Measurements from ENCODE around the gene CPT1C.

DNA sequence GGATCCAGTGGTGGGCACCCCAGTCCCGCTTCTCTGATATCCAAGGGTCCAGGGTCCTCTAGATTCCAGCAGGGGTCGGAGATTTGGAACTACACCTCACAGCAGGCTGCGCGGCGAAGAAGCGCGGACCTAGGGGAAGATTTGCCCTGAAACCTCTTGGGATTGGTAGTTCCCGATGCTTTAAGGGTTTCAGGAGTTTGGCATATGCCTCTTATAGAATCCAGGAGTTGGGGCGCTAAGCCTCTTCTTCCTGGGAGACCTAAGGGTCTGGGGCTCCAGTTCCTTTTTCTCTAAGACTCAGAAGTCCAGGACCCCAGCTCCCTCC, 24.8 kb upstream of the CPT1C start:
- TF ChIP-seq POLR2A (IDR thresholded peaks at IDR 0.05), result no peak
- TF ChIP-seq POLR2AphosphoS5 (IDR thresholded peaks at IDR 0.05), result no peak
- TF ChIP-seq, protein P1, sequence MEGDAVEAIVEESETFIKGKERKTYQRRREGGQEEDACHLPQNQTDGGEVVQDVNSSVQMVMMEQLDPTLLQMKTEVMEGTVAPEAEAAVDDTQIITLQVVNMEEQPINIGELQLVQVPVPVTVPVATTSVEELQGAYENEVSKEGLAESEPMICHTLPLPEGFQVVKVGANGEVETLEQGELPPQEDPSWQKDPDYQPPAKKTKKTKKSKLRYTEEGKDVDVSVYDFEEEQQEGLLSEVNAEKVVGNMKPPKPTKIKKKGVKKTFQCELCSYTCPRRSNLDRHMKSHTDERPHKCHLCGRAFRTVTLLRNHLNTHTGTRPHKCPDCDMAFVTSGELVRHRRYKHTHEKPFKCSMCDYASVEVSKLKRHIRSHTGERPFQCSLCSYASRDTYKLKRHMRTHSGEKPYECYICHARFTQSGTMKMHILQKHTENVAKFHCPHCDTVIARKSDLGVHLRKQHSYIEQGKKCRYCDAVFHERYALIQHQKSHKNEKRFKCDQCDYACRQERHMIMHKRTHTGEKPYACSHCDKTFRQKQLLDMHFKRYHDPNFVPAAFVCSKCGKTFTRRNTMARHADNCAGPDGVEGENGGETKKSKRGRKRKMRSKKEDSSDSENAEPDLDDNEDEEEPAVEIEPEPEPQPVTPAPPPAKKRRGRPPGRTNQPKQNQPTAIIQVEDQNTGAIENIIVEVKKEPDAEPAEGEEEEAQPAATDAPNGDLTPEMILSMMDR (IDR thresholded peaks at IDR 0.05), result no peak
- no peak for TF ChIP-seq EP300 (IDR thresholded peaks at IDR 0.05)

All from upper lobe of left lung (tissue), 4 donors.